ENCODE results near the gene RAB31. TPM values are rescaled to one million over a fixed set of nuclear protein-coding genes. Genes with fewer than 3 reads are reported as not detected.

Gene RAB31
- total RNA-seq, 1 donor from 2014 or later = 18.9 TPM

- H3K27me3 Mint-ChIP-seq (ENCODE audit: low read depth) = no peaks in the 10 kb centered on the region
- DNase-seq (ENCODE audit: low read depth, low spot score) = no peak
- H3K4me1 Mint-ChIP-seq = no peaks in the 10 kb centered on the region
- no peak for TF ChIP-seq CTCF (conservative IDR thresholded peaks at IDR 0.05)
- no peak overlapping the region for H3K27ac Mint-ChIP-seq (ENCODE audit: unreplicated experiment)
- H3K36me3 Mint-ChIP-seq (ENCODE audit: low read depth) = no peaks in the 10 kb centered on the region
- peaks cover 8% of the 10 kb centered on the region for H3K9me3 Mint-ChIP-seq
- no peak overlapping the region for H3K4me3 Mint-ChIP-seq
Observed at GRCh38 chr18:9884090-9884489, 176.0 kb downstream of the RAB31 start.

GRCh38 chr18:9884532-9885140 lies 176.5 kb downstream of the RAB31 start:
- Mint-ChIP-seq H3K27ac (ENCODE audit: unreplicated experiment) (no peak overlapping the region), H3K4me3 (no peak overlapping the region), H3K4me1 (no peaks in the 10 kb centered on the region), H3K36me3 (ENCODE audit: low read depth) (no peaks in the 10 kb centered on the region), H3K27me3 (ENCODE audit: low read depth) (no peaks in the 10 kb centered on the region), H3K9me3 (peaks cover 8% of the 10 kb centered on the region)
- no peak for DNase-seq (ENCODE audit: low read depth, low spot score)
- no peak for TF ChIP-seq CTCF (conservative IDR thresholded peaks at IDR 0.05)

GRCh38 chr18:9885170-9886004 lies 177.3 kb downstream of the RAB31 start, which contains the start of gene TXNDC2:
Gene TXNDC2 (plus strand): TSS chr18:9885973. CDS start chr18:9886681, 708 bp downstream.
- peaks cover 8% of the 10 kb centered on the region for H3K9me3 Mint-ChIP-seq
- no peak for DNase-seq (ENCODE audit: low read depth, low spot score)
- no peaks in the 10 kb centered on the region for H3K4me1 Mint-ChIP-seq
- TF ChIP-seq CTCF (conservative IDR thresholded peaks at IDR 0.05) = no peak
- no peak within 1 kb of the TSS for H3K4me3 Mint-ChIP-seq
- H3K27ac Mint-ChIP-seq (ENCODE audit: unreplicated experiment) = no peak within 1 kb of the TSS
- no peaks in the 10 kb centered on the region for H3K36me3 Mint-ChIP-seq (ENCODE audit: low read depth)
- H3K27me3 Mint-ChIP-seq (ENCODE audit: low read depth) = no peaks in the 10 kb centered on the region

- Mint-ChIP-seq H3K36me3 (ENCODE audit: low read depth) (no peaks in the 10 kb centered on the region), H3K9me3 (peaks cover 8% of the 10 kb centered on the region), H3K27me3 (ENCODE audit: low read depth) (no peaks in the 10 kb centered on the region), H3K27ac (ENCODE audit: unreplicated experiment) (no peak overlapping the region), H3K4me3 (no peak overlapping the region), H3K4me1 (no peaks in the 10 kb centered on the region)
- DNase-seq (ENCODE audit: low read depth, low spot score) = no peak
- no peak for TF ChIP-seq CTCF (conservative IDR thresholded peaks at IDR 0.05)
Observed at GRCh38 chr18:9886005-9886348, 177.9 kb downstream of the RAB31 start.

- H3K9me3 Mint-ChIP-seq = peaks cover 8% of the 10 kb centered on the region
- no peak overlapping the region for H3K4me3 Mint-ChIP-seq
- H3K36me3 Mint-ChIP-seq (ENCODE audit: low read depth) = no peaks in the 10 kb centered on the region
- no peak for TF ChIP-seq CTCF (conservative IDR thresholded peaks at IDR 0.05)
- H3K27me3 Mint-ChIP-seq (ENCODE audit: low read depth) = no peaks in the 10 kb centered on the region
- DNase-seq (ENCODE audit: low read depth, low spot score) = no peak
- no peak overlapping the region for H3K27ac Mint-ChIP-seq (ENCODE audit: unreplicated experiment)
- no peaks in the 10 kb centered on the region for H3K4me1 Mint-ChIP-seq
Observed at GRCh38 chr18:9887992-9888391, 179.9 kb downstream of the RAB31 start.

Measured in neural crest cell (in vitro differentiated cells).